DMS 273 (cell line): ENCODE data around the gene STEAP3.
A peak's percentile ranks its signal among the peaks of the same experiment; 100 is the strongest.

Source experiments
- DNase-seq: peaks from one replicate; lab custom pipeline; 2025; ENCODE audit not compliant: unreplicated experiment; lab: John Stamatoyannopoulos, UW

The STEAP3 gene

GRCh38 chr2:119223521-119224390 is at the start of gene STEAP3:
TSS of gene STEAP3 (plus strand) at chr2:119223834. CDS start at chr2:119231013, 7,179 bp downstream.
- peak; percentile 83 for DNase-seq

GRCh38 chr2:119174216-119174992 is 49.2 kb upstream of the STEAP3 start:
- DNase-seq = peak; percentile 82

GRCh38 chr2:119174993-119175347 is 48.7 kb upstream of the STEAP3 start:
- DNase-seq = no peak

GRCh38 chr2:119175517-119175916 is 48.1 kb upstream of the STEAP3 start:
- DNase-seq = no peak

GRCh38 chr2:119177171-119177837 is 46.3 kb upstream of the STEAP3 start:
- no peak for DNase-seq

- no peak for DNase-seq
These were observed 45.8 kb upstream of the STEAP3 start for GRCh38 chr2:119177838-119178190.

GRCh38 chr2:119178776-119179175 is 44.9 kb upstream of the STEAP3 start:
- DNase-seq = no peak

- DNase-seq = peak; percentile 44
These were observed 44.4 kb upstream of the STEAP3 start for GRCh38 chr2:119179202-119179601.

GRCh38 chr2:119179991-119180390 is 43.6 kb upstream of the STEAP3 start:
- DNase-seq = no peak

GRCh38 chr2:119180892-119181291 is 42.7 kb upstream of the STEAP3 start:
- DNase-seq = peak; percentile 29

GRCh38 chr2:119181391-119181790 is 42.2 kb upstream of the STEAP3 start:
- no peak for DNase-seq

- peak; percentile 50 for DNase-seq
These were observed 41.7 kb upstream of the STEAP3 start for GRCh38 chr2:119181791-119182445.

- DNase-seq = peak; percentile 27
These were observed 39.1 kb upstream of the STEAP3 start for GRCh38 chr2:119184512-119184911.

GRCh38 chr2:119190321-119191111 is 33.1 kb upstream of the STEAP3 start:
- no peak for DNase-seq

- no peak for DNase-seq
These were observed 30.7 kb upstream of the STEAP3 start for GRCh38 chr2:119192893-119193292.

- DNase-seq = no peak
These were observed 28.6 kb upstream of the STEAP3 start for GRCh38 chr2:119195001-119195400.

- DNase-seq = no peak
These were observed 27.7 kb upstream of the STEAP3 start for GRCh38 chr2:119195887-119196286.

GRCh38 chr2:119196301-119197125 is 27.1 kb upstream of the STEAP3 start:
- no peak for DNase-seq

- DNase-seq = no peak
These were observed 26.6 kb upstream of the STEAP3 start for GRCh38 chr2:119197126-119197405.
